OCI-LY1 (cell line): Measurements from ENCODE around the gene CHMP1A.

Experiments
- H2AFZ ChIP-seq: fragments of 200-600 bp; sonication (generic), shearing (Covaris generic); 2 replicates; pipeline ENCODE4 v1.6.0; 2014; ENCODE audit warnings: antibody characterized with exemption, mild to moderate bottlenecking, low read length
- H3F3A ChIP-seq: fragments of 200-600 bp; sonication (generic), shearing (Covaris generic); 2 replicates; pipeline ENCODE4 v1.6.0; 2014; ENCODE audit warnings: mild to moderate bottlenecking, antibody characterized with exemption, low read length, moderate library complexity; ENCODE audit not compliant: insufficient read depth
- H3K27ac ChIP-seq: fragments of 200-600 bp; sonication (generic); 2 replicates; pipeline ENCODE4 v1.5.1; 2014; ENCODE audit warnings: low read length, mixed run types, mild to moderate bottlenecking, low read depth; ENCODE audit not compliant: poor library complexity, severe bottlenecking
- H3K27me3 ChIP-seq: fragments of 200-600 bp; sonication (generic); 2 replicates; pipeline ENCODE4 v1.6.0; 2014; ENCODE audit warnings: antibody characterized with exemption, mild to moderate bottlenecking, low read length, moderate library complexity; ENCODE audit not compliant: insufficient read depth
- H3K36me3 ChIP-seq: fragments of 200-600 bp; sonication (generic); 2 replicates; pipeline ENCODE4 v1.6.1; 2014; ENCODE audit warnings: mild to moderate bottlenecking, antibody characterized with exemption, low read length, moderate library complexity, mixed read lengths; ENCODE audit not compliant: insufficient read depth
- H3K4me1 ChIP-seq: fragments of 200-600 bp; sonication (generic); 2 replicates; pipeline ENCODE4 v1.5.1; 2014; ENCODE audit warnings: mild to moderate bottlenecking, low read length, moderate library complexity; ENCODE audit not compliant: insufficient read depth, severe bottlenecking
- H3K4me2 ChIP-seq: fragments of 200-600 bp; sonication (generic), shearing (Covaris generic); 2 replicates; pipeline ENCODE4 v1.6.1; 2014; ENCODE audit warnings: low read length
- H3K4me3 ChIP-seq: fragments of 200-600 bp; sonication (generic); 2 replicates; pipeline ENCODE4 v1.5.1; 2014; ENCODE audit warnings: low read length, low read depth, mild to moderate bottlenecking, mixed read lengths; ENCODE audit not compliant: poor library complexity, severe bottlenecking
- H3K79me2 ChIP-seq: fragments of 200-600 bp; shearing (Covaris generic); 2 replicates; pipeline ENCODE4 v1.6.1; 2016; ENCODE audit warnings: mixed run types, low read length, mixed read lengths; ENCODE audit not compliant: insufficient read depth
- H3K9ac ChIP-seq: fragments of 200-600 bp; sonication (generic), shearing (Covaris generic); 2 replicates; pipeline ENCODE4 v1.6.1; 2014; ENCODE audit warnings: mild to moderate bottlenecking, low read length, mixed read lengths
- H3K9me2 ChIP-seq: fragments of 200-600 bp; sonication (generic), shearing (Covaris generic); 2 replicates; pipeline ENCODE4 v1.6.1; 2014; ENCODE audit warnings: low read depth, mild to moderate bottlenecking, low read length, mixed read lengths
- H3K9me3 ChIP-seq: fragments of 200-600 bp; shearing (Covaris generic); 2 replicates; pipeline ENCODE4 v1.6.1; 2014; ENCODE audit warnings: low read length, mixed read lengths
- H4K20me1 ChIP-seq: fragments of 200-600 bp; sonication (generic), shearing (Covaris generic); 2 replicates; pipeline ENCODE4 v1.6.0; 2016; ENCODE audit warnings: mild to moderate bottlenecking, low read length; ENCODE audit not compliant: insufficient read depth
- CTCF ChIP-seq: fragments of 200-600 bp; sonication (generic), shearing (Covaris generic); IDR thresholded peaks from 2 replicates; pipeline ENCODE4 v1.5.1; 2017; ENCODE audit warnings: mild to moderate bottlenecking, antibody characterized with exemption, low read length, moderate library complexity, mixed read lengths
- EZH2 ChIP-seq: fragments of 200-600 bp; sonication (generic), shearing (Covaris generic); IDR thresholded peaks from 2 replicates; pipeline ENCODE4 v1.8.0; 2017; ENCODE audit warnings: borderline replicate concordance, mixed run types, mild to moderate bottlenecking, antibody characterized with exemption, low read length, moderate library complexity, mixed read lengths

The CHMP1A gene

GRCh38 chr16:89670496-89671431 lies 13.3 kb upstream of the CHMP1A start:
- H3K4me2 ChIP-seq: no peak overlapping the region

GRCh38 chr16:89669755-89670154 lies 12.2 kb upstream of the CHMP1A start:
- H3K4me1 ChIP-seq: no peaks in the 10 kb centered on the region
- H3K27me3 ChIP-seq: no peaks in the 10 kb centered on the region
- peaks cover 17% of the 10 kb centered on the region; the same call in 1 of the 2 replicates for H3K36me3 ChIP-seq
- no peak overlapping the region for H3K27ac ChIP-seq
- 0 out of 2 replicates have a peak, but pooled peaks cover 13% of the 10 kb centered on the region for H3K9me3 ChIP-seq
- no peak overlapping the region for H3K4me2 ChIP-seq
- no peaks in the 10 kb centered on the region for H4K20me1 ChIP-seq
- no peak overlapping the region for H3K4me3 ChIP-seq
- TF ChIP-seq EZH2: no peak
- no peak for TF ChIP-seq CTCF
- H3F3A ChIP-seq: no peaks in the 10 kb centered on the region
- H3K79me2 ChIP-seq: no peaks in the 10 kb centered on the region
- no peaks in the 10 kb centered on the region for H3K9me2 ChIP-seq
- H3K9ac ChIP-seq: no peak overlapping the region
- H2AFZ ChIP-seq: no peak overlapping the region

More at GRCh38 chr16:89670496-89671431, 13.3 kb upstream of the CHMP1A start:
- no peak overlapping the region for H3K27ac ChIP-seq
- H2AFZ ChIP-seq: no peak overlapping the region
- TF ChIP-seq CTCF (no peak), EZH2 (no peak)
- no peaks in the 10 kb centered on the region for H3K4me1 ChIP-seq
- H3K9me3 ChIP-seq: 0 out of 2 replicates have a peak, but pooled peaks cover 13% of the 10 kb centered on the region
- H3K36me3 ChIP-seq: peaks cover 7% of the 10 kb centered on the region; the same call in 1 of the 2 replicates
- H3K27me3 ChIP-seq: no peaks in the 10 kb centered on the region
- H3K79me2 ChIP-seq: no peaks in the 10 kb centered on the region
- H4K20me1 ChIP-seq: no peaks in the 10 kb centered on the region
- H3K9ac ChIP-seq: no peak overlapping the region
- no peaks in the 10 kb centered on the region for H3F3A ChIP-seq
- no peaks in the 10 kb centered on the region for H3K9me2 ChIP-seq
- H3K4me3 ChIP-seq: no peak overlapping the region

GRCh38 chr16:89668790-89669158 lies 11.3 kb upstream of the CHMP1A start:
- Histone ChIP-seq H2AFZ (no peak overlapping the region), H3F3A (no peaks in the 10 kb centered on the region), H3K9me2 (no peaks in the 10 kb centered on the region), H3K36me3 (peaks cover 23% of the 10 kb centered on the region), H3K79me2 (no peaks in the 10 kb centered on the region), H3K27me3 (no peaks in the 10 kb centered on the region), H4K20me1 (no peaks in the 10 kb centered on the region), H3K4me1 (no peaks in the 10 kb centered on the region), H3K27ac (no peak overlapping the region), H3K4me3 (no peak overlapping the region), H3K9ac (no peak overlapping the region), H3K9me3 (0 out of 2 replicates have a peak, but pooled peaks cover 13% of the 10 kb centered on the region), H3K4me2 (no peak overlapping the region)
- no peak for TF ChIP-seq CTCF
